Medulla oblongata (tissue), 1 donor: ENCODE data around the gene GPR25.
A peak's percentile ranks its signal among the peaks of the same experiment; 100 is the strongest.

Experiments used
- DNase-seq: peaks from one replicate; pipeline ENCODE4 v3.0.0-alpha.2; 2015; ENCODE audit errors: extremely low spot score

GPR25 gene

GRCh38 chr1:200873116-200873670 is 412 bp downstream of the GPR25 start:
- no peak for DNase-seq

GRCh38 chr1:200873671-200874397 is 1.1 kb downstream of the GPR25 start:
- no peak for DNase-seq

- no peak for DNase-seq
These were observed 1.9 kb downstream of the GPR25 start for GRCh38 chr1:200874694-200875093.

GRCh38 chr1:200875416-200875815 is 2.6 kb downstream of the GPR25 start:
- no peak for DNase-seq

GRCh38 chr1:200877010-200877409 is 4.2 kb downstream of the GPR25 start:
- DNase-seq: no peak

- no peak for DNase-seq
These were observed 5.2 kb downstream of the GPR25 start for GRCh38 chr1:200877839-200878551.

- DNase-seq: no peak
These were observed 7.4 kb downstream of the GPR25 start for GRCh38 chr1:200880212-200880611.

DNA sequence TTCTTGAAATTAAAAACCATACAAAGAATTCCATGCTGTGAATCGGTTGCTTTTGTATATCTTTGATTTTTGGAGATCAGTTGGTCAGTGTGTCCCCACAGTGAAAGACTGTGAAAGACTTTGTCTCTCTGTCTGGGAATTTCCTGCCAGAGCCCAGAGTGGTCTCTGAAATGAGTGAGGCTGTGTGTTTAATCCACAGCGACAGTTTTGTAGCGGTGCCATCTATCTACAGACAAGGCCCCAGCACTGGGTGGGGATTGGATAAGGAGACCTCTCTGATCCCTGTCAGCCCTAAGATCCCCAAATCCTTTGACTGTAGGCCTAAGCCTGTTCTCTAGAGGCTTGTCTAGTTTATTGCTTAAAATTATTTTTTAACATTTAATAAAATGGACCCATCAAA is 10.3 kb downstream of the GPR25 start:
- DNase-seq: no peak

DNA sequence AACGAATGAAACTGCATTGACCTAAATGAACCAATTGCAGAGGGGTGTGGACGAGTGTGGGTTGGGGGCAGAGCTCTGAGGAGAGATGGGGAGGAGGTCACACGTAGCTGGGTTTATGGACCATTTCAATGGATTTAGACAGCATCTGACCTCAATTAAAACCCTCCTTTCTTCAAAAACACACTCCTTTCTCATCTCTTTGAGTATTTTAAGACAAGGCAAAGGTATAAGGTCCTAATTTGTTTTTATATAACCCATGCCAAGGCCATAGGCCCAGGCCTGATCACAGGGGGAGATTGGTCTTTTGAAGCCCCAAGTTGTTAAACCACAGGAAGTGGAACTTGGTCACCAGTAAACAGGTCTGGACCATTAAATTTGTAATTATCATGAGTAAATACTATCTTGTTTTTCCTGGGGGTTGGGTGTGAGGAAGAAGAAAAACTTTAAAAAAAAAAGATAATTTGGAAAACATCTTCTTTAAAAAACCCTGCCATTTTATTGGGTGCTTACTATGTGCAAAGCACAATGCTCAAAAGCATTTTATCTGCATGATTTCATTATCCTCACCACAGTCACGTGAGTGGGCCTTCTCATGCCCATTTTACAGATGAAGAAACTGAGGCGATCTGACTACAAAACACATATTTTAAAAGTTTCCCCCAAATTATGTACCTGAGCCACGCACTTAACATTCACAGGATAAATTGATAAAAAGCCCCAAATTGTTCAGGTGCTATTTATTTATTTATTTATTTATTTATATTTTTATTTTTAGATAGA is 13.0 kb downstream of the GPR25 start:
- no peak for DNase-seq

- no peak for DNase-seq
These were observed 13.8 kb downstream of the GPR25 start for GRCh38 chr1:200886594-200886993.

- no peak for DNase-seq
These were observed 14.3 kb downstream of the GPR25 start for GRCh38 chr1:200887036-200887435.

GRCh38 chr1:200887772-200888348 is 15.1 kb downstream of the GPR25 start:
- no peak for DNase-seq

DNA sequence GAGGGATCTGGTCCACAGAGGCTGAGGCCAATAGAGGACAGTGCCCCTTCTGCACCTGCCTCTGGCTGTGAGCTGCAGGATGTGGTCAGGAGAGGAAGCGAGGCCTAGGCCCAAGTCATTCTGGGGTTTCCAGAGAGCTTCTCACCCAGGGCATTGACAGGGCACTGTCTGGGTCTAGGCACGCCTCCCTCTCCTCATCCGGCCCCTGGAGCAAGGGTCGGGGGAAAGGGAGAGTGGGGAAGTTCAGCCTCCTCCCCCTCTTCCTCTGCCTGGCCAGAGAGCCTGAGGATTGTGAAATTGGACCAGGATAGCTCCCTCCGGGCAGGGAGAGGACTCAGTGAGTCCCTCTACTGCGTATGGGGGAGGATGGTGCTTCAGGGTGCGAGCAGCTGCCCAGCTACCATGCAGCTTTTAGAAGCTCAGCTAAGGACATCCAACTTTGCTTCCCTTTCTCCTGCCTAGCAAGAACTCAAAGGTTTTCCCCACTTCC is 15.6 kb downstream of the GPR25 start:
- DNase-seq: no peak

DNA sequence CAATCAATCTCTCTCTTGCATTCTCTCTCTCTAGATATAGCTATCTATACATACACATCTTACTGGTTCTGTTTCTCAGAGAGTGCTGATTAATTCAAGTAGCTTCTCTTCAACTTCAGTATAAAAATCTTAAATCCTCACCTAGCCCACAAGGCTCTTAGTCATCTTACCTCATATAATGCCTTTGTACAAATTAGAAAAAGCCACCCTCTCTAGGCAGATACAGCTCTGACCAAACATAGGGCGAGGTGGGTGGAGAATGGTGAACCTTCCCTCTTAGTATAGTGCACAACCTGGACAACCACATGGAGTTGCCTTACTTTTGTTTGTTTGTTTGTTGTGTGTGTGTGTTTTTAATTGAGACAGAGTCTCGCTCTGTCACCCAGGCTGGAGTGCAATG is 16.8 kb downstream of the GPR25 start:
- no peak for DNase-seq

GRCh38 chr1:200890027-200890426 is 17.2 kb downstream of the GPR25 start:
- no peak for DNase-seq

DNA sequence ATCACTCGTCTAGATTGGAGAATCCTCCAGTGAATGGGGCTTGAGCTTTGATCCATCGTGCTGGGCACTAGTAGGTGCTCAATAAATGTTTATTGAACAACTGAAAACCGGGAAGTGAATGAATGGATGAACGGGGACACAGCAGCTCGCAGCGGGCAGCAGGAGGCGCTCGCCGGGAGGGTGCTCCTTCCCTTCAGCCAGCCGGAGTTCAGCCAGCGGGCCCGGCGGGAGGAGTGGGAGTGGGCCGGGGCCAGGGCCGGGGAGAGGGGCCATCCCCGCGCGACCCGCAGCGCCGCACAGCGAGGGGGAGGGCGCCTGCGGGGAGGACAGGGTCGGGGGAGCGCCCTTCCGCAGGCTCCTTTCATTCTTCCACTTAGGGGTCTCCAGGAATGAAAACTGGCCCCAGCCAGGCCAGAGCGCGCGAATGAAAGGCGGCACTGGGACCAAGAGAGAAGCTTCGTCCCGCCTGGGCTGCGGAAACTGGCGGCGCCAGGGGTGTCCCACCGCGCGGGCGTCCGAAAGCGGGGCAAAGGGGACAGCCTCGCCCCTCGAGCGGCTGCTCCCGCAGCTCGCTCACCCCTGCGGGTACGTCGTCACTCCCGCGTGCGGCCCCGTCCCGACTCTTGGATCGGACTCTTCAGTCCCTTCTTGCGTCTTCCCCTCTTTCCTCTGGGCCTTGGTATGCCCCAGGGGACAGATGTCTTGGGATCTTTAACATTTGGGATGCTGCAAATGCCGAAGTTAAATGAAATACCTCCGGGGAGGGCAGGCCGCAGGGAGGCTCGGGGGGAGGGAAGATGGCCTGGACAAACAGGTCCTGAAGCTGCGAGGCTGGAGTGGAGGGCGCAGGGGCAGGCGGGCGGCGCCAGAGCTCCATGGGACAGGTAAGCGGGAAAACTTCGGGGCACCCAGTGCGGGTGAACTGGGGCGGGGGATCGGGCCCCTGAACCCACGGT is 18.3 kb downstream of the GPR25 start:
- DNase-seq: peak; percentile 23

GRCh38 chr1:200891774-200892157 is 19.0 kb downstream of the GPR25 start:
- no peak for DNase-seq

DNA sequence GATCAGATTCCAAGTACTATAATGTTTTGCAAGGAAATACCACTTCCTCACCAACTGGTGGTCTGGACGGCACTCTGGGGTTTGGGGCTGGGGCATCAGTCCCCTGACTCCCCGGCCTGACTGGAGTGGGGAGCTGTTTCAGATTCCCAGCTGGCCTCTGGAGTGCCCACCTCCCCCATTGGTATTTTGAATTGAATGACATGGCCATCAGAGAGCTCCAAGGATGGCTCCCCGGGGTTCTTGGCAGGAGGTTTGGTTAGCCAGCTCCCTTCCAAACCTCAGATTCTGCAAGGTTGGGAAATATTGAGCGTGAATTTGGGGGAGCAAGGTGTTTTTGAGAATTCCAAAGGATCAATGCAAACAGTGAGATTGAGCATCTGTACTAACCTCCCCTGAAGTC is 19.8 kb downstream of the GPR25 start:
- no peak for DNase-seq

DNA sequence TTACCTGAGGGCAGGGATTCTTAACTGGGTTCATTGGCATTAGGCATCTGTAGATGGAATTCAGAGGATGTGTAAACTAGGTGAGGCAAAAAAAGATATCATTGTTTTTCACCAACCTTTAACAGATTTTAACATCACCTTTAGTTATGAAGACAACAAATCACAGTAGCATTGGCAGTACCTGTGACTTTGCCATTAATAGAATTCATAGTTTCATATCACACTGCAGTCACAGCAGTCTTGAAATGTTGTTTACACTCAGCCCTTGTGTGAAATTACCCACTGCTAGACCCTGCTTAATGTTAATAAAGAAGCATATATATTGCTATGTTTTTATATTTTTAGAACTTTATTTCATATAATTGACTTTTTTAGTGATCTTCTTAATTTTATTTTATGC is 20.2 kb downstream of the GPR25 start:
- no peak for DNase-seq

- DNase-seq: no peak
These were observed 20.7 kb downstream of the GPR25 start for GRCh38 chr1:200893411-200893901.
